Right lung (tissue), 10 donors: ENCODE measurements around the gene TAF1B. TPM values are rescaled to one million over a fixed set of nuclear protein-coding genes. Genes with fewer than 3 reads are reported as not detected.
A peak's percentile ranks its signal among the peaks of the same experiment; 100 is the strongest.

Experiments
- DNase-seq, 2 donors: peaks; one replicate each; pipeline ENCODE4 v3.0.0-alpha.2; 2013
- long read RNA-seq, 8 donors: transcript quantifications; one replicate each; lab custom pipeline, GENCODE V29; 2026
- polyA plus RNA-seq, 5 donors: library from polyadenylated mRNA; unstranded; fragments of 120-200 nt; gene quantifications; one replicate each; pipeline versions ENCODE4 v1.2.1 to v1.2.3, GENCODE V29; 2013; ENCODE audit warnings: inconsistent platforms in 1 of 5, low replicate concordance in 1 of 5; ENCODE audit not compliant: insufficient read length in 5 of 5, insufficient read depth in 1 of 5

The TAF1B gene
- polyA plus RNA-seq, result 10 to 100 TPM; 19.1 to 35.7 (median 26.7) TPM
- long read RNA-seq, donor 1, transcript TAF1B-201 (15 exons, 2,387 nt), result major isoform, 6 of 9 reads
- long read RNA-seq, donor 1, partial matches to known transcripts, result 0 of 9 reads
- long read RNA-seq, donor 1, other reads (novel, unspliced or antisense), result 0 of 9 reads
- long read RNA-seq, donor 2, partial matches to known transcripts, result 0 of 3 reads
- long read RNA-seq, donor 2, other reads (novel, unspliced or antisense), result 0 of 3 reads
- long read RNA-seq, donor 3, partial matches to known transcripts, result 0 of 1 reads
- long read RNA-seq, donor 3, other reads (novel, unspliced or antisense), result 0 of 1 reads
- long read RNA-seq, donor 4, partial matches to known transcripts, result 0 of 2 reads
- long read RNA-seq, donor 4, other reads (novel, unspliced or antisense), result 0 of 2 reads
- long read RNA-seq, donor 5, partial matches to known transcripts, result 0 of 3 reads
- long read RNA-seq, donor 5, other reads (novel, unspliced or antisense), result 0 of 3 reads
- long read RNA-seq, donor 6, transcript TAF1B-201 (15 exons, 2,387 nt), result major isoform, 6 of 8 reads
- long read RNA-seq, donor 6, partial matches to known transcripts, result 0 of 8 reads
- long read RNA-seq, donor 6, other reads (novel, unspliced or antisense), result 0 of 8 reads
- long read RNA-seq, donor 7, partial matches to known transcripts, result 0 of 2 reads
- long read RNA-seq, donor 7, other reads (novel, unspliced or antisense), result 0 of 2 reads
- long read RNA-seq, donor 8, partial matches to known transcripts, result 0 of 1 reads
- long read RNA-seq, donor 8, other reads (novel, unspliced or antisense), result 0 of 1 reads

- DNase-seq, result peak; percentile 95 to 97
These were observed at the start of gene TAF1B for GRCh38 chr2:9843229-9844035. Gene TAF1B, plus strand, starts transcription at chr2:9843474. Its CDS starts 68 bp downstream, at chr2:9843542.

GRCh38 chr2:9793918-9794717 is 49.2 kb upstream of the TAF1B start:
- no peak for DNase-seq

GRCh38 chr2:9795071-9795470 is 48.2 kb upstream of the TAF1B start:
- no peak for DNase-seq

- no peak for DNase-seq
These were observed 46.9 kb upstream of the TAF1B start for GRCh38 chr2:9796056-9797010.

- DNase-seq, result no peak
These were observed 46.2 kb upstream of the TAF1B start for GRCh38 chr2:9797086-9797485.

GRCh38 chr2:9797681-9798556 is 45.4 kb upstream of the TAF1B start:
- no peak for DNase-seq

GRCh38 chr2:9799011-9799596 is 44.2 kb upstream of the TAF1B start:
- no peak for DNase-seq

- peak; percentile 67 to 75 for DNase-seq
These were observed 43.3 kb upstream of the TAF1B start for GRCh38 chr2:9799729-9800632.

GRCh38 chr2:9800639-9800974 is 42.7 kb upstream of the TAF1B start:
- no peak for DNase-seq

GRCh38 chr2:9800975-9801726 is 42.1 kb upstream of the TAF1B start:
- no peak for DNase-seq

GRCh38 chr2:9802576-9802993 is 40.7 kb upstream of the TAF1B start:
- no peak for DNase-seq

- DNase-seq, result no peak
These were observed 40.1 kb upstream of the TAF1B start for GRCh38 chr2:9803023-9803805.

GRCh38 chr2:9805435-9806297 is 37.6 kb upstream of the TAF1B start:
- peak; percentile 47 to 56 for DNase-seq

GRCh38 chr2:9806298-9806610 is 37.0 kb upstream of the TAF1B start:
- DNase-seq, result no peak

- DNase-seq, result no peak
These were observed 36.6 kb upstream of the TAF1B start for GRCh38 chr2:9806656-9807055.
